GM12878 (cell line): Measurements from ENCODE around the gene RELL2. TPM values are rescaled to one million over a fixed set of nuclear protein-coding genes. Genes with fewer than 3 reads are reported as not detected.

ENCODE experiments used
- ATAC-seq: fragments of 200-7000 bp; cut with Tn5 transposase; 3 replicates; pipeline ENCODE4 v1.9.1; 2020; ENCODE audit warnings: mild to moderate bottlenecking, moderate library complexity
- BruUV-seq: library from RNA; stranded (reverse); fragments of 400-500 nt; replicated peaks from 2 replicates; lab custom pipeline; 2021; lab: Mats Ljungman, UMichigan
- CTCF ChIA-PET: fragments of 300-600 bp; sonication (Branson Sonifier 250); formaldehyde crosslinking; extraction: SDS; loops from one replicate; lab custom pipeline; 2021; ENCODE audit warnings: inconsistent platforms; lab: Yijun Ruan, JAX
- POLR2A ChIA-PET: fragments of 350-600 bp; formaldehyde crosslinking; extraction: SDS; loops from one replicate; lab custom pipeline; 2021; ENCODE audit warnings: inconsistent platforms; lab: Charles Lee
- RAD21 ChIA-PET: fragments of 300-600 bp; sonication (Branson Sonifier 250); formaldehyde crosslinking; loops from one replicate; lab custom pipeline; 2023; ENCODE audit warnings: antibody characterized with exemption; ENCODE audit not compliant: unreplicated experiment; lab: Charles Lee
- SMC1A ChIA-PET: fragments of 300-600 bp; sonication (Branson Sonifier 250); formaldehyde crosslinking; loops from one replicate; lab custom pipeline; 2023; ENCODE audit not compliant: unreplicated experiment, uncharacterized antibody; lab: Charles Lee
- DNase-seq: peaks from one replicate; pipeline ENCODE4 v3.0.0-alpha.2; 2011; ENCODE audit warnings: low read depth, low spot score
- FAIRE-seq: peaks from 3 replicates; lab custom pipeline; 2011; peaks lifted over from hg19 to GRCh38; lab: Jason Lieb, UNC
- H2AFZ ChIP-seq: 2 replicates; pipeline ENCODE4 v1.6.0; 2011; ENCODE audit warnings: low read depth, low read length, control low read depth; ENCODE audit not compliant: control insufficient read depth
- H3K27ac ChIP-seq: 2 replicates; pipeline ENCODE4 v1.5.1; 2011; ENCODE audit warnings: control low read depth; ENCODE audit not compliant: control insufficient read depth, insufficient read depth
- H3K27me3 ChIP-seq, 2 experiments: replicated peaks in 1 of 2; 2 replicates each; pipeline versions ENCODE4 v1.6.0 to v1.6.1; 2011; ENCODE audit warnings: low read length in 1 of 2; ENCODE audit not compliant: control insufficient read depth in 2 of 2, insufficient read depth in 2 of 2
- H3K36me3 ChIP-seq, 2 experiments: 2 replicates each; pipeline ENCODE4 v1.5.1; 2011; ENCODE audit warnings: low read length in 1 of 2; ENCODE audit not compliant: control insufficient read depth in 2 of 2, insufficient read depth in 2 of 2
- H3K4me1 ChIP-seq: 2 replicates; pipeline ENCODE4 v1.6.1; 2011; ENCODE audit warnings: mild to moderate bottlenecking, low read length, moderate library complexity, mixed read lengths; ENCODE audit not compliant: control insufficient read depth, insufficient read depth
- H3K4me2 ChIP-seq: 2 replicates; pipeline ENCODE4 v1.6.0; 2011; ENCODE audit warnings: control low read depth; ENCODE audit not compliant: control insufficient read depth, insufficient read depth
- H3K4me3 ChIP-seq: fragments of 200-600 bp; sonication (generic); 2 replicates; pipeline ENCODE4 v1.5.1; 2016
- H3K79me2 ChIP-seq: 2 replicates; pipeline ENCODE4 v1.6.0; 2011; ENCODE audit warnings: low read length; ENCODE audit not compliant: control insufficient read depth, insufficient read depth
- H3K9ac ChIP-seq: 2 replicates; pipeline ENCODE4 v1.8.0; 2011; ENCODE audit warnings: low read length, control low read depth, mixed read lengths; ENCODE audit not compliant: control insufficient read depth, insufficient read depth
- H3K9me3 ChIP-seq: replicated peaks from 3 replicates; pipeline ENCODE4 v1.5.1; 2011; ENCODE audit warnings: mild to moderate bottlenecking, low read length; ENCODE audit not compliant: control insufficient read depth, insufficient read depth
- H4K20me1 ChIP-seq: 2 replicates; pipeline ENCODE4 v1.6.0; 2011; ENCODE audit not compliant: control insufficient read depth, insufficient read depth
- FOXK2 ChIP-seq: fragments of 450-650 bp; IDR thresholded peaks from 2 replicates; pipeline ENCODE4 v1.6.1; 2017; ENCODE audit warnings: mild to moderate bottlenecking, moderate library complexity
- POLR2AphosphoS5 ChIP-seq: IDR thresholded peaks from 2 replicates; pipeline ENCODE4 v1.6.1; 2011; ENCODE audit warnings: mild to moderate bottlenecking, low read length, inconsistent platforms
- ZNF592 ChIP-seq: fragments of 450-650 bp; IDR thresholded peaks from 2 replicates; pipeline ENCODE4 v1.6.1; 2017; ENCODE audit warnings: mild to moderate bottlenecking, moderate library complexity
- WGBS: methylation state at CpG from one replicate; pipeline ENCODE4 v1.1.6; 2016; ENCODE audit warnings: low lambda C conversion rate; ENCODE audit not compliant: insufficient replicate concordance, insufficient coverage; ENCODE audit errors: missing lambda C conversion rate; 5-methylcytosine and 5-hydroxymethylcytosine counted together
- in situ Hi-C: fragments of 300-500 bp; cut with MboI; formaldehyde crosslinking; loops from 9 replicates; pipeline ENCODE4 v1.14.3; 2018; ENCODE audit warnings: mixed read lengths
- intact Hi-C: fragments of 100-400 bp; cut with micrococcal nuclease; formaldehyde crosslinking; loops from one replicate; pipeline ENCODE4 v1.14.2; 2022; ENCODE audit not compliant: unreplicated experiment
- polyA plus RNA-seq, 11 experiments: library from polyadenylated mRNA; depleted of rRNA in 4 of 11; unstranded in 6 of 11; stranded (reverse) in 5 of 11; fragments of >200 nt; fragmentation: Nextera tagmentation in 4 of 11; fragmentation: Illumina TruSeq in 1 of 11; extraction: Ambion mirVana in 4 of 11; extraction: Trizol in 1 of 11; gene quantifications; 1 replicate in 1 of 11; 2 replicates in 10 of 11; pipeline versions ENCODE4 v1.2.1 to v1.2.3, GENCODE V29; 2011 to 2016; ENCODE audit warnings: inconsistent platforms in 2 of 11, missing spikeins in 2 of 11, low read depth in 1 of 11
- total RNA-seq, 4 experiments: library from RNA; depleted of rRNA in 3 of 4; stranded (reverse); fragments of >200 nt in 3 of 4; fragmentation: Illumina TruSeq in 1 of 4; extraction: Trizol in 1 of 4; gene quantifications; 2 replicates each; pipeline versions ENCODE4 v1.2.1 to v1.2.3, GENCODE V29; 2013 to 2021

The RELL2 gene
- total and polyA plus RNA-seq, 10 of the 15 experiments (the other 5 are each of a cell fraction or from before 2014, with no cell fraction given) = 0.23 to 21.4 (median 7.1) TPM

GRCh38 chr5:141635646-141636045 lies 1.2 kb upstream of the RELL2 start (continued):
- no peak for TF ChIP-seq ZNF592

- no peak for ATAC-seq
- RAD21 ChIA-PET = interaction anchor here (1.1 to 8.2 kb wide), 11 partner anchors 13 to 333 kb away, joined by 3 to 124 read pairs (median 10); partner anchors contain the start of genes DELE1, DIAPH1, FCHSD1 and RNF14
- Histone ChIP-seq H3K4me3 (peak overlapping the region; percentile 85), H4K20me1 (no peaks in the 10 kb centered on the region), H3K4me1 (peaks cover 37% of the 10 kb centered on the region), H3K9me3 (no peaks in the 10 kb centered on the region), H3K9ac (peak overlapping the region; percentile 94), H3K79me2 (peaks cover 57% of the 10 kb centered on the region), H3K4me2 (peak overlapping the region; percentile 98), H3K36me3 (peaks cover 3 to 4% of the 10 kb centered on the region in 2 experiments; a peak in 3 of 4 replicates), H2AFZ (no peak overlapping the region), H3K27ac (peak overlapping the region; percentile 86), H3K27me3 (no peaks in the 10 kb centered on the region)
- POLR2A ChIA-PET = interaction anchor here (0.9 to 11.5 kb wide), 11 partner anchors 13 to 689 kb away, joined by 3 to 215 read pairs (median 8); partner anchors contain the start of genes DELE1, DIAPH1, FCHSD1 and SPRY4
- in situ Hi-C loops (no loop called here), intact Hi-C loops (loop anchor here (5.0 kb wide), 1 partner anchor 124 kb away; no protein-coding TSS in a partner anchor)
- SMC1A ChIA-PET = interaction anchor here (1.0 to 12.9 kb wide), 9 partner anchors 10 to 161 kb away, joined by 4 to 245 read pairs (median 6); partner anchors contain the start of genes DIAPH1 and PCDHGC3
- TF ChIP-seq POLR2AphosphoS5 = 0 out of 2 replicates have a peak, but pooled peaks have one; percentile 1
- no peak for TF ChIP-seq FOXK2
- CTCF ChIA-PET = interaction anchor here (0.7 to 11.2 kb wide), 18 partner anchors 11 to 328 kb away, joined by 3 to 137 read pairs (median 7); partner anchors contain the start of genes DELE1, DIAPH1 and FCHSD1
- WGBS = 2% methylated on average over 4 of the region's 4 CpGs
- no TSS peak for BruUV-seq
- no peak for FAIRE-seq
- DNase-seq = no peak
Observed at GRCh38 chr5:141636106-141636412, 738 bp upstream of the RELL2 start.
